ENCODE data around the gene SCO1. TPM values are rescaled to one million over a fixed set of nuclear protein-coding genes. Genes with fewer than 3 reads are reported as not detected.

The SCO1 gene
- total RNA-seq, 4 donors from 2014 or later: 19.1 to 53.5 (median 34.6) TPM

DNA sequence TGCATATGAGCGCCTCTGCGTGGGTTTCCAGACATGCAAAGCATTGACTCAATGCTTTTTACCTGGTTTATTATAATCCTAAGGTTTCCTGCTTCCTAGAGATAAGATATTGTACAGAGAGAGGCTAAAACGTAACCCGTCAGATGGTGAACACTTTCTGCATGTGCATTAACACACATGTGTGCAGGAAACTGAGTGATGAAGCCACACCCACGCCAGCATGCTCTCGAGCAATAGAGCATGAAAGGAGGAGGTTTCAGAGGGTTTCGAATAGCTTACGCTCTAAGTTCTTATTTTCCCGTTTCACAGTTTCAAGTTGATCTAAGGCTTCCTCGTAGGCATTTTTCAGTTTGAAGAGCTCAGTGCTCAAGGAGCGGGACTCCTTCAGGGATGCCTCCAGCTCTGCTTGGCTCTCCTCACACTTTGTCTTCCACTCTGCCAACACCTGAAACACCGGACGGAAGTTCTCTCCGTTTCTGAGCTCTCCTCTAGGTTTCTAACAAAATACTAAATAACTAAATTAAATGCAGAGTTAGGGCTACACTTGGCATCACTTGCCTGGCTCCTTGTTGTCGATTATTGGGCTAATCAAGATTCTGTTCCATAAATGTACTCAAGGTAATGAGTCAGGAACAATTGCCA, 63.5 kb downstream of the SCO1 start:
- Histone ChIP-seq H3K27ac (no peak overlapping the region), H3K36me3 (peaks cover 0 to 3% (median 0%) of the 10 kb centered on the region in 4 donors), H3K4me1 (no peaks in the 10 kb centered on the region), H3K27me3 (no peaks in the 10 kb centered on the region), H3K4me3 (no peak overlapping the region), H3K9me3 (no peaks in the 10 kb centered on the region)
- intact Hi-C loops (cut with DNase I; ENCODE audit: low total_unique reads) (no loop called here), in situ Hi-C loops (cut with MboI; ENCODE audit: low pct_ligation_motif_present in 1 of 4, low pct_unique_long_range_greater_than_20kb in 1 of 4, low sequenced_read_pairs in 3 of 4) (loop anchor here in 3 of 4 donors (25.0 kb wide), 2 partner anchors 203 to 503 kb away; partner anchors contain the start of gene PIRT (in 2 of the 3))
- no peak for TF ChIP-seq EP300 (IDR thresholded peaks at IDR 0.05; ENCODE audit: low read depth)
- TF ChIP-seq POLR2AphosphoS5 (IDR thresholded peaks at IDR 0.05): no peak
- TF ChIP-seq, protein P1, sequence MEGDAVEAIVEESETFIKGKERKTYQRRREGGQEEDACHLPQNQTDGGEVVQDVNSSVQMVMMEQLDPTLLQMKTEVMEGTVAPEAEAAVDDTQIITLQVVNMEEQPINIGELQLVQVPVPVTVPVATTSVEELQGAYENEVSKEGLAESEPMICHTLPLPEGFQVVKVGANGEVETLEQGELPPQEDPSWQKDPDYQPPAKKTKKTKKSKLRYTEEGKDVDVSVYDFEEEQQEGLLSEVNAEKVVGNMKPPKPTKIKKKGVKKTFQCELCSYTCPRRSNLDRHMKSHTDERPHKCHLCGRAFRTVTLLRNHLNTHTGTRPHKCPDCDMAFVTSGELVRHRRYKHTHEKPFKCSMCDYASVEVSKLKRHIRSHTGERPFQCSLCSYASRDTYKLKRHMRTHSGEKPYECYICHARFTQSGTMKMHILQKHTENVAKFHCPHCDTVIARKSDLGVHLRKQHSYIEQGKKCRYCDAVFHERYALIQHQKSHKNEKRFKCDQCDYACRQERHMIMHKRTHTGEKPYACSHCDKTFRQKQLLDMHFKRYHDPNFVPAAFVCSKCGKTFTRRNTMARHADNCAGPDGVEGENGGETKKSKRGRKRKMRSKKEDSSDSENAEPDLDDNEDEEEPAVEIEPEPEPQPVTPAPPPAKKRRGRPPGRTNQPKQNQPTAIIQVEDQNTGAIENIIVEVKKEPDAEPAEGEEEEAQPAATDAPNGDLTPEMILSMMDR (IDR thresholded peaks at IDR 0.05): no peak
- no peak for TF ChIP-seq POLR2A (IDR thresholded peaks at IDR 0.05)
- WGBS, 2 donors (ENCODE audit: low coverage in 1 of 2): 78 to 84% methylated on average over 8 to 15 of the region's 15 CpGs
- no peak for DNase-seq

DNA sequence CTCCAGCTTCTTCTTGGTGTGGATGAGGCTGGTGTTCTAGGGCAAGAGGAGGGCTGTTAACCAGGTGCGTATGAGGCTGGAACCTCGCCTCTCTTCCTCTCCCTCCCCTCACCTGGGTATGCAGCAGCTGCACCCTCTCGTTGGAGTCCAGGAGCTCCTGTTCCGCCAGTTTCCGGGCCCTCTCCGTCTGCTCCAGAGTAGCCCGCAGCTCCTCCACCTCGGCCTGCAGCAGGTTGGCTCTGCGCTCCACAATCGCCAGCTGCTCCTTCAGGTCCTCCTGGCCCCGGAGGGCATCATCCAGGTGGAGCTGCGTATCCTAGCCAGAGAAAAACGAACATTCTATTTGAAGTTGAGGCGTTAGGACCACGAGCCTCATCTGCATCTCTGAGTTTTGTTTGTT, 65.6 kb downstream of the SCO1 start:
- in situ Hi-C loops (cut with MboI; ENCODE audit: low pct_ligation_motif_present in 1 of 4, low pct_unique_long_range_greater_than_20kb in 1 of 4, low sequenced_read_pairs in 3 of 4): loop anchor here in 3 of 4 donors (25.0 kb wide), 2 partner anchors 206 to 506 kb away; partner anchors contain the start of gene PIRT (in 2 of the 3)
- Histone ChIP-seq H3K27ac (no peak overlapping the region), H3K9me3 (no peaks in the 10 kb centered on the region), H3K27me3 (no peaks in the 10 kb centered on the region), H3K4me1 (no peaks in the 10 kb centered on the region), H3K36me3 (no peaks in the 10 kb centered on the region), H3K4me3 (no peak overlapping the region)
- DNase-seq: no peak
- WGBS, 2 donors (ENCODE audit: low coverage in 1 of 2): 73 to 94% methylated on average over 3 to 15 of the region's 15 CpGs
- TF ChIP-seq EP300 (IDR thresholded peaks at IDR 0.05; ENCODE audit: low read depth) (no peak), POLR2AphosphoS5 (IDR thresholded peaks at IDR 0.05) (no peak), POLR2A (IDR thresholded peaks at IDR 0.05) (no peak)
- TF ChIP-seq, protein P1 (IDR thresholded peaks at IDR 0.05): no peak
- intact Hi-C loops (cut with DNase I; ENCODE audit: low total_unique reads): no loop called here

DNA sequence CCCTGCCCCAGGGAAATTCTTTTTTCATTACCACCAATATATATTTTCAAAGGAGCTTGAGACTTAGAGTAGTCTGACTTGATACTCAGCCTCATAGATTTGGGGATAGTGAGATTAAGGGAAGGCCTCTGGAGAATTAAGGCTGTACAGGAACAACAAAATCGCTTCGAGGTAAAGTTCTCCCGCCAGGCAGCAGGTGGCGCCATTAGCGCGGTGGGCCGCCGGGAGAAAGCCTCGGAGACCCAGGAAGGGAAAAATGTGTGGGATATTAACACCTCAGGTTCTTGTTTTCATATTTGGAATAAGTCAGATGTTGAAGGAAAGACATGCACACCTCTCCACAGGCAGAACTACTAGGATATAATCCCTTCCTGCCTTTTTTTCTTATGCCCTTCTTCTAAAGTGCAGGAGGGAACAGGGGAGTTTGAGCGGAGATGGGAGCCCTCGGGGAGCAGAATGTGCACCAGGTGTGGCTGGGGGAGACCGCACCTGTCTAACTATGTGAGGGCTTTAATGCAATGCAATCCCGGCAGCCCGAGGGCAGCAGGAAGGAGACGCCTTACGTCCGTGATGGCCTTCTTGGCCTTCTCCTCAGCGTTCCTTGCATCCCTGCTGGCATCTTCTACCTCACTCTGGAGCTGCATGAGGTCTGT, 66.2 kb downstream of the SCO1 start:
- Histone ChIP-seq H3K36me3 (no peaks in the 10 kb centered on the region), H3K27me3 (no peaks in the 10 kb centered on the region), H3K9me3 (no peaks in the 10 kb centered on the region), H3K4me3 (no peak overlapping the region), H3K27ac (no peak overlapping the region), H3K4me1 (no peaks in the 10 kb centered on the region)
- DNase-seq: peak; percentile 19
- in situ Hi-C loops (cut with MboI; ENCODE audit: low pct_ligation_motif_present in 1 of 4, low pct_unique_long_range_greater_than_20kb in 1 of 4, low sequenced_read_pairs in 3 of 4): loop anchor here in 3 of 4 donors (25.0 kb wide), 2 partner anchors 206 to 506 kb away; partner anchors contain the start of gene PIRT (in 2 of the 3)
- intact Hi-C loops (cut with DNase I; ENCODE audit: low total_unique reads): no loop called here
- WGBS, 2 donors (ENCODE audit: low coverage in 1 of 2): 10 to 51% methylated on average over 9 to 18 of the region's 18 CpGs
- TF ChIP-seq POLR2AphosphoS5 (IDR thresholded peaks at IDR 0.05): no peak
- no peak for TF ChIP-seq POLR2A (IDR thresholded peaks at IDR 0.05)
- TF ChIP-seq, protein P1 (IDR thresholded peaks at IDR 0.05): peak; percentile 53 to 85 (median 74)
- no peak for TF ChIP-seq EP300 (IDR thresholded peaks at IDR 0.05; ENCODE audit: low read depth)

DNA sequence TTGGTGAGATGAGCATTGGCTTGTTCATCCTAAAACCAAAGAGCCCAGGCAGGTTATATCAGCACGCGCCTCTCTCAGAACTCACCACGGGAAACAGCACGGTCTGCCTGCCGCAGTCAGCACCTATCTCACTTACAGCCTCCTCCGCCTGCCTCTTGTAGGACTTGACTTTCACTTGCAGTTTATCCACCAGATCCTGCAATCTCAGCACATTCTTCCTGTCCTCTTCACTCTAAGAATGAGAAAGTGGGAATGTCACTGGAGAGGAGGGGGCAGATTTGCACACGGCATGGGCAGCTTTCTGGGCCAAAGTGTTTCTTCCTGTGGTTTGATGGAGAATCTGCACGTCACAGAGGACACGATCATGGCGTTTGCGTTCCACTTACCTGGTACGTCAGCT, 67.6 kb downstream of the SCO1 start:
- WGBS, 2 donors (ENCODE audit: low coverage in 1 of 2): 96 to 98% methylated on average over 6 to 12 of the region's 12 CpGs

More for the DNA sequence above, 67.6 kb downstream of the SCO1 start:
- no peak overlapping the region for H3K27ac ChIP-seq
- no peak for DNase-seq
- no peaks in the 10 kb centered on the region for H3K36me3 ChIP-seq
- in situ Hi-C loops (cut with MboI; ENCODE audit: low pct_ligation_motif_present in 1 of 4, low pct_unique_long_range_greater_than_20kb in 1 of 4, low sequenced_read_pairs in 3 of 4): loop anchor here in 3 of 4 donors (25.0 kb wide), 2 partner anchors 208 to 508 kb away; partner anchors contain the start of gene PIRT (in 2 of the 3)
- H3K4me3 ChIP-seq: no peak overlapping the region
- no peaks in the 10 kb centered on the region for H3K9me3 ChIP-seq
- TF ChIP-seq EP300 (IDR thresholded peaks at IDR 0.05; ENCODE audit: low read depth) (no peak), POLR2A (IDR thresholded peaks at IDR 0.05) (no peak), POLR2AphosphoS5 (IDR thresholded peaks at IDR 0.05) (no peak)
- TF ChIP-seq, protein P1 (IDR thresholded peaks at IDR 0.05): no peak
- H3K4me1 ChIP-seq: no peaks in the 10 kb centered on the region
- intact Hi-C loops (cut with DNase I; ENCODE audit: low total_unique reads): no loop called here
- H3K27me3 ChIP-seq: no peaks in the 10 kb centered on the region

Measured in transverse colon (tissue), 4 donors.